NCI-H345 treated with DMSO at 0.1 percent for 48 hours (cell line): Measurements from ENCODE around the gene AGXT.

Experiments used
- DNase-seq: peaks from one replicate; lab custom pipeline; 2025; ENCODE audit not compliant: unreplicated experiment; lab: John Stamatoyannopoulos, UW

AGXT gene

DNA sequence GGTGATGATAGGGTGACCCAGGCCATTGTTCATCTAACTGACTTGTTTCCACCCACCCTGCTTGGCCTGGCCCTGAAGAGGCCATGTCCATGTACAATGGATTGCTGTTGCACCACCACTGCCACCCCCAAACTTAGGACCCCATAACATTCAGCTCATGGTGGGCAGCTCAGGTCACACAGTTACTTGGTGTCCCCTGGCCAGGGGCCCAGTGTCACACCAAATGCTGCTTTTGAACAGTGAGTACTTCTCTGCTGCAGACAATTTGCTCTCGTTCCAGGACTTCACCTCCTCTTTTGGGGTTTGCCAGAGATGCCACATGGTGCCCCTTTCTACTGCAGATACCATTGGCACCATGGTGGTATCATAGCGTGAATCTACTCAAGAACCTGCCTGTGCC is 15.6 kb downstream of the AGXT start:
- no peak for DNase-seq

DNA sequence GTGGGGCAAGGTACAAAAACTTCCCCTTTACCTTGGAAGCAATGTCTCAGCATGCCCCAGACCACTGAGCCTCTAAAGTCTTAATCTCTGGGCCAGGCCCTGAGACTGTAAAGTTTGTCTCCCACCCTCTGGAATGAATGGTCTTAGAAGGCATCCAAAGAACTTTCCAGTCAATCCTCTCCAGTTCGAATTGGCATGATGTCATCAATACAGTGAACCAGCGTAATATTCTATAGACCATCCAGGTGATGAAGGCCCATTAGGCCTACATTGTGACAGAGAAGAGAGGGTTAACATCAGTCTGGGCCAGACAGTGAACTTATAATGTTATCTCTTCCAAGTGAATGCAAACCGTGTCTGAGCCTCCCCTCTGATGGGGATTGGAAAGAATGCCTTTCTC is 16.1 kb downstream of the AGXT start:
- DNase-seq, result no peak

DNA sequence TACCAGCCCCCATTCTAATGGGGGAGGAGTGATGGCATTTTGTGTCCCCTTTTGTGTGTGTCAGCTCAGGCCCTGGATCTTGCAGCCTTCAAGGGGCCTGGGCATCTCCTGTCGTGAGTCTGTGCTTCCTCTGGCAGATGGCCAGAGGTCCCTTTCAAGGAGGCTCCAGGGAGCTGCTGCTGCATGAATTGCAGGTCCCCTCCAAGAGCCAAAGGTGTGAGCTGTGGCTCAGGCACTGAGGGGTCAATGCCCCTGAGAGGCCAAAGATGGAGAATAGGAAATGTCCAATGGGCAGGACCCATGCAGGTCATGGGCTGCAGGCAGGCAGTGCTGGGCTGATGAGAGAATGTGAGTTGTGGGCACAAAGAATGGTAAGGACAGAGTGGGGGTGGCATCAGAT is 16.9 kb downstream of the AGXT start:
- no peak for DNase-seq

DNA sequence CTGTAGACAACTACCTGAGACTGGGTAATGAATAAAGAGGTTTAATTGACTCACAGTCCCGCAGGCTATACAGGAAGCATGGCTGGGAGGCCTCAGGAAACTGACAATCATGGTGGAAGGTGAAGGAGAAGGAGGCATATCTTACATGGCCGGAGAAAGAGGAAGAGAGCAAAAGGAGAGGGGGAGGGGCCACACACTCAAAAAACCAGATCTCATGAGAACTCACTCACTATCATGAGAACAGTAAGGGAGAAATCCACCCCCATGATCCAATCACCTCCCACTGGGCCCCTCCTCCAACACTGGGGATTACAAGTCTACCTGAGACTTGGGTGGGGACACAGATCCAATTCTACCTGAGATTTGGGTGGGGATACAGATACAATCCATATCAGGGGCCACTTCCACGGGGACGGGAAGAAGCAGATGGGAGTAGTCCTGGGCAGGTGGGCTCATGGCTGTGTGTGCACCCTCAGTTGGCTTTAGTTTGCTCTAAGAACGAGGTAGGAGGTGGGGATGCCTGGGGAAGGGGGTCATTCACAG is 17.5 kb downstream of the AGXT start:
- DNase-seq, result no peak

DNA sequence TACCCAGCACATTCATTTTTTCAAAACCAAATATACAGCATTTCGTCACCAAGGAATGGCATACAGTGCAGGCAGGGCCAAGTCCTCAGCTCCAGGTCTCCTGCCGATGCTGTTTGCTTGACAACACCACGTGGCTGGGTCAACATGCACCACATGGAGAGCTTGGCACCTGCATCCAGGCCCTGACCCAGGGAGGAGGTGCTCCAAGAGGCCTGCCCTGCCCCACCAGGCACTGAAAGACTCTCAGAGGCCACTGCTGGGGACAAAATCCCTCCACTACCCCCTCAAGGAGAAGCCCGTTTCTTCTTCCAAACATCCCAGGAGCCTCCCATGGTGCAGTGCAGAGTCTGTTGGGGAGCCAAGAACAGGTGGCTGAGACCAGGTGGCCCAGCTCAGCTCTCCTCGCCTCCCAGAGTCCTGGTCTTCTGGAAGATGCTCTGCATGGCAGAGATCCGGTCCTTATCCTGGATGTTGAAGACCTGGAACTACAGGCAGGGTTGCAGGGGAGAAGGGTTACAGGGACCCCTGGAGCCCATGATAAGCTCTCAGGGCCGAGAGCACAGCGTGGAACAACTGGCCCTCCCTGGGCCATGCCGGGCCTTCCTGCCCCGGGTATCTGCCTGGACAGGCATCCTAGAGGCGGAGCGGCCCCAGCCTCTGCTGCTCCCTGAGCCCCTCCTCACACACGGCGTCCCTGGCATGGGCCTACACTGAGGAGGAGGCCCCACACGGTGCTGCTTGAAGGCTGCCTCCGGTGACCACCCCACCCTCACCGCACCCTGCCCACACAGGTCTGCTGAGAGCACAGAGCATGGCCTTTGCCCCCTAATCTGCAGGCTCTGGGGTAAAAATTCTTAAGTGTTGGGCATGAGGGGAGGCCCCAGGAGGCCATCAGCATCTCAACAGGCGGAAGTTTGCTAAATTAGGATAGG is 18.3 kb downstream of the AGXT start:
- no peak for DNase-seq

DNA sequence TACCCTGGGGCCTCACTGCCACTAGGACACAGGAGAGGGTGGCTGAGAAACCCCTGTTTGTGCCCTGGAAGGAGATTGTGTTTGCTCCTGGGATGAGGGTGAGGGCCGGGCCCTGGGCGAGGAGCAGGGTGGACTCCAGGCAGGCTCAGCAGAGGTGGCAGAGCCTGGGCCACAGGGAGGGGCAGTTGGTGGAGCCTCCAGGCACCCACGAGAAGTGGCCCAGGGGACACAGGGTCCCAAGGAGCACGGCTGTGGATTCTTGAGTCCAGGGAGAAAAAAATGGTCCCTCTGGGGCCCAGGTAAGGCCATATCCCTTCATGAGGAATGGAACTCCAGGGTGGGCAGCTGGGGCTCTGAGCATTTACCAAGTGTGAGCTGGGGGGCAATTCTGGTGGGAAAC is 19.0 kb downstream of the AGXT start:
- no peak for DNase-seq

DNA sequence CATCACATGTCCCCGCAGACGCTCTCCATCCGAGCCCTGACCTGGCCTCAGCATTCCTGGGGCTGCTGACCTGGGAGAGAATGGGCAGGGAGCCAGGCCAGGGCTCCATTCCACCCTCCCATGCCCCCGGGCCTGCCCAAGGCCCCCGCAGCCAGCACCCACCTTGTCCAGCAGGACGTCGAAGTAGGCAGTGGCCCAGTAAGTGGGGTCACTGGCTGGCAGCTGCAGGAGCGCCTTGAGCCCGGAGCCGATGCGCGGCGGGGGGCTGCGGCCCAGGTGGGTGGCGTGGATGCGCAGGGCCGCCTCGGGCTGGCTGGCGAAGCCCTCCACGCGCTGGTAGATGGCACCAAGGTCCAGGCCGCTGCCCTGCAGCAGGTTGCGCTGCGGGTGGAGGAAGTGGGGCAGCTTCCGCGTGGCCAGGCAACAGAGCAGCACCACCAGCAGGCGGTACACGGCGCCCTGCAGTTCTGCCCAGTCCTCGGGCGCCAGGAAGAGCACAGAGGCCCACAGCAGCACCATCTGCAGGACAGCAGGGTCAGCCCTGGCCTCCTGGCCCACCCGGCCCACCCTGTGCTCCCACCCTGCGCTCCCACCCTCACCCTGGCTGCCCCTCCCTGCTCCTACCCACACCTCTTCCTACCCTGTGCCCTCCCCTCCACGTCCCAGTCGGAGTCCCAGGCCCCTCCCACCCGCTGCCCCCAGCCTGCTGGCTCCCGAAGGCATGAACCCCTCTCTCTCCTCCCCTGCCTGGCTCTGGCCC is 19.7 kb downstream of the AGXT start:
- DNase-seq, result no peak

DNA sequence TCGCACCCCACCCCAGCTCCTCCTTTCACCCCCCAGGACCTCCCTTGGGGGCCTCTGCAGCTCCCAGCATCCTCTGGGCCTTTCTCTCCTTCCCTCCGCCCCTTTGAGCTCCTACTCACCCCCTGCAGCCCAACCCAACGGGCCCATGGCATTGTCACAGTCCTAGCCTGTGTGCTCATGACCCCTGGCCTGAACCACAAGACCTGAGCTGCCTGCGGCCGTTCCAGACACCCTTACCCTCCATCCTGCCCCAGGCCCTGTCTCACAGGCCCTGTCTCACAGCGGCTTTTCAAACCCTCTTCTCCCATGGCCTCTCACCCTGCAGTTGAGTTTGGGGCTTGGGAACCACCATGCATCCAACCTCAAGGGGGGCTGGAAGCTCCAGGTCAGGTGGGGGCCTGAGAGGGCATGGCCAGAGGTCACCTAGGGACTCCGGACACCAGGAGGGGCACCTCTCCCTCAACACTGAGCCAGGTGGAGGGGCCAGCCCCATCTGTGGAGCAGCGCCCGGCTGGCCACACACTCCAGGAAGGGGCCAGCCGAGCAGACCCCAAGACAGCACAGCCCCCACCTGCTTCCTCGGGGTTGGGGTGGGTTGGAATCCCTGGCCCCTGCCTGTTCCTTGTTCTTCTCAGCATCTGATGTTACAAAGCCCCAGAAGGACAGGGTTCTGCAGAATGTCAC is 20.4 kb downstream of the AGXT start:
- no peak for DNase-seq

DNA sequence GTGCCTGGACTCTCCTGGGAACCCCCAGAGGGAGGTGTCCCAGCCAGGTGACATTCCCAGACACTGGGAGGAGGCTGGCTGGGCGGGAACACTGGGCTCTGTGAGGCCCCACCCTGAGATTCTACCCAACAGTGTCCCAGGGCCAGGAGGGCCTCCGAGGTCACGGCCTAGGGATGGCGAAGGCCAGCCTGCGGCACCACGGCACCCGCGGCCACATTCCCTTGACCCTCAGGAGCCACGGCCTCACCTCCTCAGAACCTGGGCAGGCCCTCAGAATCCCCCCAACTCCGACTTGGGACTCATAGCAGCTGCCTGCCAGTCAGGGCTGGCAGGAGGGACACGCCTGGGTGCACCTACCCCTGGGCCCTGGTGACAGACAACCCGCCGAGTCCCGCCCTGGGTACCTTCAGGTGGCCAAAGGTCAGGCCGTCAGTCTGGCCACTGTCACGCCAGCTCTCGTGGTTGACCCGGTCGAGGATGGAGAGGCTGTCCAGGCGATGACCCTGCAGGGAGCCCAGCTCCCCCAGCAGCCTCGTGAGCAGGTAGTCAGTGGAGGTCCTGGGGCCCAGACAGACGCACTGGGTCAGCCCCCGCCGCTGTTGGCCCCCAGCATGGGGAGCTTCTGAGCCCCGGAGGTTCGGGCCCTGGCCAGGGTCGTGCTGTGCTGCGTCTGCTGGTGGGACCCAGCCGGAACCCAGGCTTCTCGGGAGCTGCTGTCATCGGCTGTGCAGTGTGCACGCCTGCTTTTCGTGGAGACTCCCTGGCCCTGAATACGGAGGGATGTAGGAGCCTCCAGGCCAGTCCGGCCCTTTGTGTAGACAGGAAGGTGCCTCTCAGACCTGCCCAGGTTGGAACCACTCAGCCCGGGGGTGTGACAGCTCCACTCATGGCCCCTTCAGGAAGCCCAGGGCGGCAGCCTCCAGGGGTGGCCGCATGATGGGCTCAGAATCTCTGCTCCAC is 21.3 kb downstream of the AGXT start:
- no peak for DNase-seq

DNA sequence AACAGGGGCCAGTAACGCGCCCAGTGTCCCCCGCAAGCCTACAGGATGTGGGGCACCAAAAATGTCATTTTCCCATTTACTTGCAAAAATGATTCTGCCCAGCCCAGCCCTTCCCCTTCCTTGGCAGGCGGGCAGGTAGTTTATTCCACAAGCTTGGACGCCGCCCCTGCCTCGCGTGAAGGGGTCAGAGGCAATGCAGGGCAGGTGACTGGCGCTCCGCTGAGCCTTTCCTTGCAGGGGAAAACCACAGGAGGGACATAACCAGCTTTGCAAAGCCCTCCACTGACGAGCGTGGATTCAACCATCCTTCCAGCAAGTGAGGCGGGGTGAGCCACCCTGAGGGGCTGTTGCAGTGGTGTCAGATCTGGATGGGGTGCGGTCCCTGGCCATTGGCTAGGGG is 22.1 kb downstream of the AGXT start:
- DNase-seq, result no peak

DNA sequence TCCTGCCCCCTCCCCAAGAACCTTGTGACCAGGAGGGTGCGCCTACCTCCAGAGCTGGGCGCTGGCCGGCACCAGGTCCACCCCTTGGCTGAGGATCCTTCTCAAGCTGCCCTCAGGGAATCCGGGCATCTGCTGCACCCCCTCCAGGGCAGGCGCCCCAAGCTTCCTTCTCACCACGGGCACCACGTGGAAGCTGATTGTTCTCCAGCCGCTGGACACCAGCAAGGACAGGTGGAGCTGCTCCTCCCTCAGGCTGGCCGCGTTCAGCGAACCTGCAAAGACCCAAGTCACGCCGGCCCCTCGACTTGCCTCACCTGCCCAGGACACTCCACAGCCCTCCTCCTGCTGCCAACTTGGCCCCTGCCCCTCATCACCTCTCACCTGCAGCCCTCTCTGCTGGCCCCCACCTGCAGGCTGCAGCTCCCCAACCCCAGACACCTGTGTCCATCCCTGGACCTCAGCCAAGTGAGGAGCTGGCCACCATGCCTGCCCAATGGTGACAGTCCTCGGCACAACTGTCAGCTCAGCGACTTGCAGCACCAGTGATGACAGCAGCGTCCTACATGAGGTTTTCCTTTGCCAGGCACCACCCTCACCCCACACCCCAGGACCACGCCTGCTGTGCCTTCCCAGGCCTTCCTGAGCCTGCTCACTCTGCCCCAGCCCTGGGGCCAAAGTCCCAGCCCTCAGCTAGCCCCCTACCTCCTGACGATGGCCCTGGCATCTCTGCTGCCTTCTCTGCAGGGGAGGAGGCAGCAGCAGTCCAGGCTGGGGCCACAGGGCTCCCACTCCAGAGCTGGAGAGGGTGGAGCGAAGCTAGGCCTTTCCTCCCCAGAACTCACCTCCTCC is 23.1 kb downstream of the AGXT start:
- no peak for DNase-seq

DNA sequence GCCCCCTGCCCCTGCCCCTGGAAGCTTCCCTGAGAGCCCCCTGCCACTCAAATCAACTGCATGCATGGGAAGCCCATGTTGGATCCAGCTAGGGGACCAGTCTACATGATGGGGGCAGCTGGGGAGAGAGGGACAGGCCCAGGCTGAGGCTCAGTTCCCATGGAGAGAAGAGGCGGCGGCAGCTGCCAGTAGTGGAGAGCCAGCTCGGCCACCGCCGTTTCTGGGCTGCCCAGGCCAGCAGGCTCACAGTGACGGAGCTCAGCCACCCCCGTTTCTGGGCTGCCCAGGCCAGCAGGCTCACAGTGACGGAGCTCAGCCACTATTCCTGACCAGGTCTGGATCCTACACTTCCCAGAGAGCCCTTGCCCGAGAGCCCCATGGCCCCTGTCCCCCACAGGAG is 23.7 kb downstream of the AGXT start:
- no peak for DNase-seq

DNA sequence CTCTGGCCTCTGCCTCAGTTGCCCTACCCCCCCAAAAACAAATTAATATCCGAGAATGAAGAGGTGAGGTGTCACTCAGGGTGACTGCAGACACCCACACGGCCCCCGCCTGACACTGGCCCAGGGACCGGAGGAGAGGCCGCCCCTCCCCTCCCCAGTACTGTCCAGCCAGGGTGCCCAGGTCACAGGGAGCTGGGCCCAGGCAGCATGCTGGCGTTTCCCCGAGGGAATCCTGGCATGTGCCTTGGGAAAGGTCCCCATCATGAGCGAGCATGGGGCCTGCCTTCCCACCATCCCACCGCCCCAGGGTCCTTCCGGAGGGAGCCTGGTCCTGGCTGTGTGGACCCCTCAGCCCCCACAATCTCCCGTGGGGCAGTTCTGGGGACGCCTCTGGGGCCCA is 24.3 kb downstream of the AGXT start:
- DNase-seq, result no peak

DNA sequence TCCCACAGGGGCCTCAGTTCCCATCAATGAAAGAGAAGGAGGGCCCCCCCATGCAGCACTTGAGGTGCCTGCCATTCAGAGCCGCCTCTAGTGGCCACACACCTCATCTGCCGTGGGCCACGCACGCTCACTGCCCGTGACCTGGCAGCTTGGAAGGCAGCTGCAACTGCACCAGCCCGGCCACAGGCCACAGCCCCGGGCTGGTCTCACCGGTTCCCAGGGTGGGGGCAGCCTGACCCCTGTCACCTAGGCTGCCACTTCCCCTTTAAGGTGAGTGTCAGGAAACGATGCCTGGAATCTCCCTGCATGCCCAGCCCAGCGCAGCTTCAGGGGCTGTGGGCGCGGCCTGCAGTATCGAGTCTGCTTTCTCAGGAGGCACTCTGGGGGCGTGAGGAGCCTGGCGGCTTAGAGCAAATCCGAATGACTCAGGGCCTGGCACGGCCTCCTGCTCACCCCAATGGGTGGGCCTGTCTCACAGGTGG is 24.8 kb downstream of the AGXT start:
- DNase-seq, result no peak

DNA sequence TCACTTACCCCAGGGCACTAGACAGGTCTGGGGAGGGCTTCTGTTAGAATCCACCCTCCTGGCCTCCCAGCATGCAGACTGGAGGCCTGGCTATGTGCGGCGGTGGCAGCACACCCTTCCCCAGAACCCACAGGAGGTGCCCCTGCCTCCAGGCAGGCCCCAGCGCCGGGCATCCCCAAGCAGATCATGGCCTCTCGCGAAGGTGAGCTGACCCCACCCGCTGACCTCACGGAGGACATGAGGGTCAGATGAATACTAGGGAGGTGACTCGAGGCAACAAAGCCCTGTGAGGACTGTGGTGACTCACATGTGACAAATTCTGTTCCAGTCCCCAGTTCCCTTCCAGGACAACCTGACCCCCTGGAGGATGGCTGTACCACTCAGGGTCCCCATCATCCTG is 25.4 kb downstream of the AGXT start:
- no peak for DNase-seq

DNA sequence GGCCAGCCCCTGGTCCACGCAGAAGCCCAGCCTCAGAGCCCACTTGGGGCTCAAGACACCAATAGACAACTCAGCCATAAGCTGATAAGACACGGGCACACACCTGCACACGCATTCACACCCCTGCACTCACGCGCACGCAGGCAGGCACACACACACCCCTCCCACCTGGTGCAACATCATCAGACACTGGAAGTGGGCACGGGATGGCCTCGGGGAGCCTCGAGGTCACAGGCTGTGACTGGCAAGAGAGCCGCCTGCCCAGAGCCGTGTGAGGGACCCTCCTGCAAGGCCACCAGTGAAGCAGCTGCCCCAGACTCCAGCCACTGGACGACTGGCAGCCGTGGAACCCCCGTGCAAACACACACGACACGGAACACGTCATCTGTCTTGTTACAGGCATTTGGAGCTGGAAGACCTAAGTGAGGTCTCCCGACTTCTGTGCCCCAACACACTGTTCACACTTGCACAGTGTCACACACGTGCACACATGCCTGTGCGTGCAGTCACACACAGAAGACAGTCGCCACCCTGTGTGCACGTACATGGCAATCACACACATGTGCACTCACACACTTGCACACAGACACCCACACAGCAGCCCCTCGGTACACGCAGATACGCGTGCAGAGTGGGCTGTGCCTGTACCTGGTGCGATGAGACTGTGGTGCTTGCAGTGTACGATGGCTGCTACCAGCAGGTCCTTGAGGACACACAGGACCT is 26.4 kb downstream of the AGXT start:
- DNase-seq, result no peak

DNA sequence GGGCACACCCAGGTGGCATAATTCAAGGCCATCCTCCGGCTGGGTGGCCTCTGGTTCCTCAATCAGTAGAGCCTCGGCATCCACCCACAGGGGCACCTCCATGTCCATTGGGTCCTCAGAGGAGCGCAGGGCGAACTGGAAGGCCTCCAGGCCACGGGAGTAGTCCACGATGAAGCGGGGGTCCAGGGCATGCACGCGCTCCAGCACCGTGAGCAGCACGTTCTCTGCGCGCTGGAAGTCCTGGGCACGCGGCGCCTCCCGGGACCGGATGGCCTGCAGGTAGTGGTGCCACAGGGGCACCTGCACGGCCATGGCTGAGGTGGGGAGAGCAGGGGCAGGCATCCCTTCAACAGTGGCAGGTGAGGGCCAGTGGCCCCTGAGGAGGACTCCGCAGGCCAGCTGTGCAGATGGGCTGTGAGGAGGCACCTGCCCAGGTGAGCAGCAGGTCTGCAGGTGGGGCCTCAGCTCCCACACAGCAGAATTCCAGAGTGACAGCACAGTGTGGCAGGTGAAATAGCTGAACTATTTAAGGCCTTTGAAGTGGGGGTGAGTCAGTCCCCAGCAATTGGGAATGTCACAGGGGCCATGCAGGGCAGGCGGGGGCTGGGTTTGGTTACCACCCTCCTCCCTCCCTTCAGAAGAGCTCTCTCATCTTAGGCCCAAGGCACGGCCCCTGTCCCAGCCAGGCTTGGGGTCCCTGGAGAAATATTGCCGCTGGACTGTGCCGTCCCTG is 27.2 kb downstream of the AGXT start, which contains the start of gene MAB21L4:
TSS of gene MAB21L4 (minus strand) at position 501 of the 733 bp plus-strand sequence. CDS start at position 342, 159 bp downstream.
- DNase-seq, result no peak

DNA sequence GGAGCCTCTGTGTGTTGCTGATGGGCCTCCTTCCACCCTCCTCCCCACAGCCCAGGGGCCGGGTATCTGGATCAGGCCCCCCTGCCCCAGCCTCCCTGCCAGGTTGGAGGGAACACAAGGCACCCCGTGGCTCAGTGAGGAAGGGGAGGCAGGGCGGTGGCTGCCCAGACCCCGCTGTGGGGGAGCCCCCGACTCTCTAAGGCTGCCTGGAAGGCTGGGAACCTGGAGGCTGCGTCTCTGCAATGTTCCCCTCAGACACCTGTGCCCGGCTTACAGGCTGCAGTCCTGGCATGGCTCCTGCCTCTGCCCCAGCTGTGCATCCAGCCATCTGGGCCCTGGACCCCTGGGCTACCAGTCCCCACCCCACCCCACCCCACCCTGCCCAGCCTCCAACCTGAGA is 27.8 kb downstream of the AGXT start:
- DNase-seq, result no peak
